ENCODE measurements around the gene DDO. TPM values are rescaled to one million over a fixed set of nuclear protein-coding genes. Genes with fewer than 3 reads are reported as not detected.

The DDO gene
- total RNA-seq: 1 to 10 TPM in 2 of 5 donors, not detected in 3; 1.8 to 4.1 TPM
- 1 to 10 TPM in 1 of 3 donors, under 1 TPM in 2; 0.40 to 1.2 (median 0.44) TPM for polyA plus RNA-seq
- long read RNA-seq, donor 1: 0 reads
- long read RNA-seq, donor 2: 0 reads
- long read RNA-seq, donor 3: 0 reads
- long read RNA-seq, donor 4: 0 reads
- long read RNA-seq, donor 5: 0 reads
- long read RNA-seq, donor 6: 0 reads
- long read RNA-seq, donor 7: 0 reads
- long read RNA-seq, donor 8: 0 reads
- long read RNA-seq, donor 9: 0 reads
- long read RNA-seq, donor 10: 0 reads

DNA sequence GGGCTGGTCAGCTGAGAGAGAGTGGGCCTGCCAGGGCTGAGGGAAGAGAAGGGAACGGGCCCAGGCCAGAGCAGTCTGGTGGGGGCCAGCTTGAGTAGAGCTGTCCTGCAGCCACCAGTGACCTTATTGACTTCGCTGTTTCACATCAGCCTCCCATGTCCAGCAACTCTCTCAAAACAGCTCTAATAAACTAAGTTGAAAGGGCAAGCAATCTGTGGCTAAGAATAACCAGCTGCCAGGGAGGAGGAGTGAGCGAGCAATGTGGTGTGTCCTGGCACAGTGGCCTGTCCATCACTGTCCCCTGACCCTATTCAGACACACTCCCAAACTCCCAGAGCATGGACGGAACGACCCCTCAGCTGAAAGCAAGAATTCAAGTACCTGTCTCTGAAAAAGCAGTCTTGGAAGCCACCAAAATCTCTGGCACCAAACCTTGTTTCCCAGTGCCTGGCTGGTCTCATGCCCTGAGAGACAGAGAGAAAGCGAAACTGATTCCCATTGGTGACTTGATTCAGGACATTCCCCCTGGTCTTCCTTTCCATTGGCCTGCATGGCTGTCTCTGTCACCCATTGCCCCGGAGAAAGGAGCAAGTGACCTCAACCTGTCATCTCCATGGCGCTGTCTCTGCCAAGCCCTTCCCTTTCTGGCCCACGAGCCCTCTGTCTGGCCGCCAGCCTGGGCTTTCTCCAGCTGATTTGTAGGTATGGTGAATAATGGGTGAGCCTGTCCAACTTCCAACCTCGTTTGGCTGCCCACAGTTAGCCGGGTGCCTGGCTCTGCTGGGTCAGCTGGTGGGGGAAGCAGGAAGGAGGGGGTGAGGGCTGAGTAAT, at the start of gene DDO:
DDO (minus strand) TSS at position 490 of the 831 bp plus-strand sequence. CDS start 2,113 bp downstream, outside the sequence.
- intact Hi-C loops (cut with DNase I; ENCODE audit: low total_unique reads): no loop called here
- peaks cover 0 to 23% (median 14%) of the 10 kb centered on the region in 4 donors for H3K4me1 ChIP-seq
- peak within 1 kb of the TSS; percentile 33 to 43 (median 36) for H3K4me3 ChIP-seq
- H3K36me3 ChIP-seq: no peaks in the 10 kb centered on the region
- H3K27me3 ChIP-seq: no peaks in the 10 kb centered on the region
- peak in 2 of 3 donors; percentile 33 to 55 for TF ChIP-seq POLR2AphosphoS5 (IDR thresholded peaks at IDR 0.05)
- TF ChIP-seq POLR2A (IDR thresholded peaks at IDR 0.05): no peak
- TF ChIP-seq, protein P1, sequence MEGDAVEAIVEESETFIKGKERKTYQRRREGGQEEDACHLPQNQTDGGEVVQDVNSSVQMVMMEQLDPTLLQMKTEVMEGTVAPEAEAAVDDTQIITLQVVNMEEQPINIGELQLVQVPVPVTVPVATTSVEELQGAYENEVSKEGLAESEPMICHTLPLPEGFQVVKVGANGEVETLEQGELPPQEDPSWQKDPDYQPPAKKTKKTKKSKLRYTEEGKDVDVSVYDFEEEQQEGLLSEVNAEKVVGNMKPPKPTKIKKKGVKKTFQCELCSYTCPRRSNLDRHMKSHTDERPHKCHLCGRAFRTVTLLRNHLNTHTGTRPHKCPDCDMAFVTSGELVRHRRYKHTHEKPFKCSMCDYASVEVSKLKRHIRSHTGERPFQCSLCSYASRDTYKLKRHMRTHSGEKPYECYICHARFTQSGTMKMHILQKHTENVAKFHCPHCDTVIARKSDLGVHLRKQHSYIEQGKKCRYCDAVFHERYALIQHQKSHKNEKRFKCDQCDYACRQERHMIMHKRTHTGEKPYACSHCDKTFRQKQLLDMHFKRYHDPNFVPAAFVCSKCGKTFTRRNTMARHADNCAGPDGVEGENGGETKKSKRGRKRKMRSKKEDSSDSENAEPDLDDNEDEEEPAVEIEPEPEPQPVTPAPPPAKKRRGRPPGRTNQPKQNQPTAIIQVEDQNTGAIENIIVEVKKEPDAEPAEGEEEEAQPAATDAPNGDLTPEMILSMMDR (IDR thresholded peaks at IDR 0.05): no peak
- TF ChIP-seq EP300 (IDR thresholded peaks at IDR 0.05): no peak
- WGBS, 5 donors: 32 to 49% (median 47%) methylated on average over 8 to 12 of the region's 12 CpGs
- no peaks in the 10 kb centered on the region for H3K9me3 ChIP-seq
- peak; percentile 49 to 66 for DNase-seq
- peak within 1 kb of the TSS; percentile 46 to 80 (median 64) for H3K27ac ChIP-seq

DNA sequence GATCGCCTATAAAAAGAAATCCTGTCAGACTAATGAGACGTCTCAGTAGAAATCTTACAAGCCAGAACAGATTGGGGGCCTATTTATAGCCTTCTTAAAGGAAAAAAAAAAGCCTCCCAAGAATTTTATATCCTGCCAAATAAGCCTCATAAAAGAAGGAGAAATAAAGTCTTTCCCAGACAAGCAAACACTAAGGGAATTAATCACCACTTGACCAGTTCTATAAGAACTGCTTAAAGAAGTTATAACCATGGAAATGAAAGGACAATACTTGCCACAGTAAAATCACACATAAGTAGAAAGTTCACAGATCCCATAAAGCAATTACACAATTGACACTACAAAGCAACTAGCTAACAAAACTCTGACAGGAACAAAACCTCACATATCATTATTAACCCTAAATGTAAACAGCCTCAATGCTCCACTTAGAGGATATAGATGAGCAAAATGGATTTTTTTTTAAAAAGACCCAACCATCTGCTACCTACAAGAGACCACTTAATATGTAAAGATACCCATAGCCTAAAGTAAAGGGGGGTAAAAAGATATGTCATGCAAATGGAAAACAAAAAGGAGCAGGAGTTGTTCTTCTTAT, 47.6 kb upstream of the DDO start:
- H3K4me1 ChIP-seq: no peaks in the 10 kb centered on the region
- 84 to 94% (median 88%) methylated on average over 2 of the region's 2 CpGs for WGBS, 5 donors
- H3K36me3 ChIP-seq: no peaks in the 10 kb centered on the region
- H3K9me3 ChIP-seq: peaks cover 0 to 30% (median 28%) of the 10 kb centered on the region in 4 donors
- no peak overlapping the region for H3K27ac ChIP-seq
- no peak overlapping the region for H3K4me3 ChIP-seq
- TF ChIP-seq EP300 (IDR thresholded peaks at IDR 0.05): no peak
- TF ChIP-seq, protein P1 (IDR thresholded peaks at IDR 0.05): no peak
- TF ChIP-seq POLR2AphosphoS5 (IDR thresholded peaks at IDR 0.05): no peak
- TF ChIP-seq POLR2A (IDR thresholded peaks at IDR 0.05): no peak
- intact Hi-C loops (cut with DNase I; ENCODE audit: low total_unique reads): no loop called here
- DNase-seq: no peak
- H3K27me3 ChIP-seq: no peaks in the 10 kb centered on the region

GRCh38 chr6:110461376-110461775, 46.0 kb upstream of the DDO start:
- TF ChIP-seq POLR2AphosphoS5 (IDR thresholded peaks at IDR 0.05): no peak
- TF ChIP-seq, protein P1 (IDR thresholded peaks at IDR 0.05): no peak
- TF ChIP-seq POLR2A (IDR thresholded peaks at IDR 0.05): no peak
- TF ChIP-seq EP300 (IDR thresholded peaks at IDR 0.05): no peak
- H3K36me3 ChIP-seq: no peaks in the 10 kb centered on the region
- H3K4me1 ChIP-seq: no peaks in the 10 kb centered on the region
- H3K27ac ChIP-seq: no peak overlapping the region
- no peak for DNase-seq
- H3K27me3 ChIP-seq: no peaks in the 10 kb centered on the region
- intact Hi-C loops (cut with DNase I; ENCODE audit: low total_unique reads): no loop called here
- 91 to 100% (median 100%) methylated on average over 1 of the region's 1 CpG for WGBS, 5 donors
- H3K4me3 ChIP-seq: no peak overlapping the region
- peaks cover 0 to 30% (median 28%) of the 10 kb centered on the region in 4 donors for H3K9me3 ChIP-seq

GRCh38 chr6:110459137-110459536, 43.8 kb upstream of the DDO start:
- WGBS, 5 donors: 84 to 97% (median 93%) methylated on average over 2 of the region's 2 CpGs
- TF ChIP-seq POLR2A (IDR thresholded peaks at IDR 0.05) (no peak), POLR2AphosphoS5 (IDR thresholded peaks at IDR 0.05) (no peak), EP300 (IDR thresholded peaks at IDR 0.05) (no peak)
- TF ChIP-seq, protein P1 (IDR thresholded peaks at IDR 0.05): no peak

More at GRCh38 chr6:110459137-110459536, 43.8 kb upstream of the DDO start:
- Histone ChIP-seq H3K4me3 (no peak overlapping the region), H3K36me3 (no peaks in the 10 kb centered on the region), H3K4me1 (no peaks in the 10 kb centered on the region), H3K9me3 (peaks cover 0 to 30% (median 26%) of the 10 kb centered on the region in 4 donors), H3K27me3 (no peaks in the 10 kb centered on the region), H3K27ac (no peak overlapping the region)
- intact Hi-C loops (cut with DNase I; ENCODE audit: low total_unique reads): no loop called here
- DNase-seq: no peak
